GM23248 (cell line): ENCODE measurements around the gene PGAP2. TPM values are rescaled to one million over a fixed set of nuclear protein-coding genes. Genes with fewer than 3 reads are reported as not detected.

Source experiments
- DNase-seq: peaks from one replicate; pipeline ENCODE4 v3.0.0-alpha.2; 2015
- H2AFZ ChIP-seq: fragments of 200-600 bp; sonication (generic); 2 replicates; pipeline ENCODE4 v1.6.1; 2016; ENCODE audit warnings: antibody characterized with exemption
- H3F3A ChIP-seq: fragments of 200-600 bp; sonication (generic); 2 replicates; pipeline ENCODE4 v1.6.1; 2016; ENCODE audit warnings: mild to moderate bottlenecking, antibody characterized with exemption, mixed run types; ENCODE audit not compliant: insufficient read depth
- H3K27ac ChIP-seq: fragments of 200-600 bp; sonication (generic); 2 replicates; pipeline ENCODE4 v1.5.1; 2016; ENCODE audit warnings: mild to moderate bottlenecking
- H3K27me3 ChIP-seq: fragments of 200-600 bp; sonication (generic); replicated peaks from 2 replicates; pipeline ENCODE4 v1.6.1; 2016; ENCODE audit warnings: mild to moderate bottlenecking; ENCODE audit not compliant: insufficient read depth
- H3K36me3 ChIP-seq: fragments of 200-600 bp; sonication (generic); 2 replicates; pipeline ENCODE4 v1.6.1; 2016; ENCODE audit warnings: low read depth, mild to moderate bottlenecking
- H3K4me1 ChIP-seq: fragments of 200-600 bp; sonication (generic); 2 replicates; pipeline ENCODE4 v1.6.1; 2016; ENCODE audit warnings: mild to moderate bottlenecking; ENCODE audit not compliant: insufficient read depth
- H3K4me2 ChIP-seq: fragments of 200-600 bp; sonication (generic); one replicate; pipeline ENCODE4 v1.6.1; 2016; ENCODE audit warnings: mild to moderate bottlenecking; ENCODE audit not compliant: unreplicated experiment
- H3K4me3 ChIP-seq: fragments of 200-600 bp; sonication (generic); 2 replicates; pipeline ENCODE4 v1.5.1; 2016; ENCODE audit warnings: mild to moderate bottlenecking
- H3K79me2 ChIP-seq: fragments of 200-600 bp; sonication (generic); 2 replicates; pipeline ENCODE4 v1.6.1; 2016; ENCODE audit warnings: mild to moderate bottlenecking; ENCODE audit not compliant: insufficient read depth
- H3K9ac ChIP-seq: fragments of 200-600 bp; sonication (generic); 2 replicates; pipeline ENCODE4 v1.6.1; 2016; ENCODE audit warnings: mild to moderate bottlenecking
- H3K9me2 ChIP-seq: fragments of 200-600 bp; sonication (generic); 2 replicates; pipeline ENCODE4 v1.6.1; 2016; ENCODE audit warnings: mixed run types, mild to moderate bottlenecking, moderate library complexity; ENCODE audit not compliant: insufficient read depth
- H3K9me3 ChIP-seq: fragments of 200-600 bp; sonication (generic); one replicate; pipeline ENCODE4 v1.6.1; 2017; ENCODE audit warnings: low read depth
- H4K20me1 ChIP-seq: fragments of 200-600 bp; sonication (generic); 2 replicates; pipeline ENCODE4 v1.6.0; 2016; ENCODE audit not compliant: insufficient read depth
- EZH2 ChIP-seq: fragments of 200-600 bp; sonication (generic); IDR thresholded peaks from 2 replicates; pipeline ENCODE4 v1.6.1; 2018; ENCODE audit warnings: antibody characterized with exemption, mild to moderate bottlenecking; ENCODE audit not compliant: insufficient read depth, poor library complexity, severe bottlenecking
- EZH2phosphoT487 ChIP-seq: fragments of 200-600 bp; sonication (generic); IDR thresholded peaks from 2 replicates; pipeline ENCODE4 v1.6.1; 2018; ENCODE audit warnings: antibody characterized with exemption, moderate library complexity, mild to moderate bottlenecking, low read depth; ENCODE audit not compliant: insufficient read depth
- WGBS, 2 experiments: methylation state at CpG; one replicate each; pipeline ENCODE4 v1.1.6; 2015 to 2017; ENCODE audit warnings: low lambda C conversion rate in 2 of 2, low coverage in 1 of 2; ENCODE audit errors: missing lambda C conversion rate in 2 of 2; 5-methylcytosine and 5-hydroxymethylcytosine counted together
- in situ Hi-C: fragments of 300-500 bp; cut with MboI; formaldehyde crosslinking; loops from 2 replicates; pipeline ENCODE4 v1.15.0; 2020
- polyA plus RNA-seq: library from polyadenylated mRNA; unstranded; fragments of >200 nt; fragmentation: Nextera tagmentation; extraction: Ambion mirVana; gene quantifications from 2 replicates; pipeline ENCODE4 v1.2.1, GENCODE V29; 2016
- total RNA-seq: library from RNA; depleted of rRNA; stranded (reverse); fragments of >200 nt; shearing (Covaris generic); gene quantifications from 2 replicates; pipeline ENCODE4 v1.2.3, GENCODE V29; 2014

The PGAP2 gene
- total and polyA plus RNA-seq, 2 experiments from 2014 or later = 14.7 to 19.0 TPM

DNA sequence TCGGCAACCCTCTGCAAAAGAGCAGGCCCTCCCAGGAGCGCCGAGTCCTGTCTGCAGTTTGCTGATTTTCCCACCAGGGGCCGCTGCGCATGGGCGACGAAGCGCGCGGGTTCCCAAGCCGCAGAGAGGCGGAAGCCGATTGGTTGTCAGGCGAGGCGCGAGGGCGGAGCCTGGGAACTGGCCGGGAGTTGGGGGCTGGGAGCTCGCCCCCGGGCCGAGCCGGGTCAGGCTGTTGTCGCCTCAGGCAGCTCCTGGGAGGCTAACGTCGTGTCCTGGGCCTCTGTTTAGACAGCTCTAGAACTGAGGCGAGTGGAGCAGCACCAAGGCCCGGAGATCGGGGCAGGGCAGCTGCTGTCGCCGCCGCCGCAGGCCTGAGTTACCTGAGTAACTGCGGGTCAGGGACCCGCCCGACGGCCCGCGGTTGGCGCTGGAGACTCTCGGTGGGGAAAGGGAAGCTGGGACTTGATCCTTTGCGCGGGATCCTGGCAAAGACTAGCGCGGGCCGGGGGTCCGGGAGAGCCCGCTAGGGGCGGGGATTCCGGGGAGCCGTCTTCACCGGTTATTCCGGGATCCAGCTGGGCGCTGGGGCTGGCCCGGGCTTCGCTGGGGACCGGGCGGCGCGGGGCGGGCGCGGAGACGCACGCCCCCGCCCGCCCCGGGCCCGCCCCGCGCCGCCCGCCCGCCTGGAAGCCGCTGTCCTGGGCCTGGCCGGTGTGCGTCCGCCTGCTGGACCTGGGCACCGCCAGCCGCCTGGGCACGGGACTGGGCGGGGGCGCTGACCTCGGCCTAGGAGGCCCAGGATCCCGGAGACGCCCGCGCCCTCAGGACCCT, 46.8 kb downstream of the PGAP2 start, which contains the start of gene STIM1:
Gene STIM1, plus strand, starts transcription at position 688 of the 831 bp plus-strand sequence. CDS start 607 bp downstream, outside the sequence.
- Histone ChIP-seq H4K20me1 (no peaks in the 10 kb centered on the region), H3K79me2 (peaks cover 46% of the 10 kb centered on the region), H3K4me2 (peak within 1 kb of the TSS; percentile 92), H3K9ac (peak within 1 kb of the TSS; percentile 89), H3K9me3 (no peaks in the 10 kb centered on the region), H3K4me3 (peak within 1 kb of the TSS; percentile 89), H2AFZ (peak within 1 kb of the TSS; percentile 93), H3K4me1 (peaks cover 17% of the 10 kb centered on the region), H3K36me3 (no peaks in the 10 kb centered on the region), H3F3A (no peaks in the 10 kb centered on the region), H3K27me3 (no peaks in the 10 kb centered on the region), H3K9me2 (no peaks in the 10 kb centered on the region), H3K27ac (peak within 1 kb of the TSS; percentile 72)
- 0 to 1% methylated on average over 55 to 56 of the region's 87 CpGs for WGBS, 2 experiments
- in situ Hi-C loops = no loop called here
- peak; percentile 97 for DNase-seq
- TF ChIP-seq EZH2phosphoT487 (no peak), EZH2 (no peak)

DNA sequence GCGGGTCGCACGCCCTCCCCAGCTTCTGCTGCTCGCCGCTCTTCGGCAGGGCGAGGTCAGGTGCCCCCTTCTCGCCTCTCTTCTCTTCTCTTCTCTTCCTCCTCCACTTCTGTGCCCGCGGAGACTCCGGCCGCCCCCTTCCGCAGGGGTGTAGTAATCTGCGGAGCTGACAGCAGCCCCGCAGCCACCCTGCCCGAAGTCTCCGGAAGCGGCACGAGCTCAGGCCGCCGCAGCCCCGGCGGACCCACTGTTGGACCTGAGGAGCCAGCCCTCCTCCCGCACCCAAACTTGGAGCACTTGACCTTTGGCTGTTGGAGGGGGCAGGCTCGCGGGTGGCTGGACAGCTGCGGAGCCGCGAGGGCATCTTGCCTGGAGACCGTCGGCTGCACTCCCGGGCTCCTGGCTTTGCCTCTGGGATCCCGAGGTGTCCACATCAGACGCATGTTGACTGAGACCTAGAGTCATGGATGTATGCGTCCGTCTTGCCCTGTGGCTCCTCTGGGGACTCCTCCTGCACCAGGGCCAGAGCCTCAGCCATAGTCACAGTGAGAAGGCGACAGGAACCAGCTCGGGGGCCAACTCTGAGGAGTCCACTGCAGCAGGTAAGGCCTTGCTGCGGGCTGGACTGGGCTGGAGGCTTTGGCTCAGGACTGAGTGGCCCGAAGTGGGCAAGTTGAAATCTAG, 47.6 kb downstream of the PGAP2 start:
- Histone ChIP-seq H3K27ac (no peak overlapping the region), H3K9me3 (no peaks in the 10 kb centered on the region), H3K9ac (peak overlapping the region; percentile 89), H3K36me3 (no peaks in the 10 kb centered on the region), H4K20me1 (no peaks in the 10 kb centered on the region), H3K4me1 (peaks cover 17% of the 10 kb centered on the region), H3K4me2 (peak overlapping the region; percentile 92), H2AFZ (peak overlapping the region; percentile 93), H3K27me3 (no peaks in the 10 kb centered on the region), H3F3A (no peaks in the 10 kb centered on the region), H3K4me3 (peak overlapping the region; percentile 89), H3K79me2 (peaks cover 53% of the 10 kb centered on the region), H3K9me2 (no peaks in the 10 kb centered on the region)
- TF ChIP-seq EZH2phosphoT487 (no peak), EZH2 (no peak)
- WGBS, 2 experiments = 2 to 3% methylated on average over 34 to 40 of the region's 40 CpGs
- peak; percentile 61 for DNase-seq
- in situ Hi-C loops = no loop called here

DNA sequence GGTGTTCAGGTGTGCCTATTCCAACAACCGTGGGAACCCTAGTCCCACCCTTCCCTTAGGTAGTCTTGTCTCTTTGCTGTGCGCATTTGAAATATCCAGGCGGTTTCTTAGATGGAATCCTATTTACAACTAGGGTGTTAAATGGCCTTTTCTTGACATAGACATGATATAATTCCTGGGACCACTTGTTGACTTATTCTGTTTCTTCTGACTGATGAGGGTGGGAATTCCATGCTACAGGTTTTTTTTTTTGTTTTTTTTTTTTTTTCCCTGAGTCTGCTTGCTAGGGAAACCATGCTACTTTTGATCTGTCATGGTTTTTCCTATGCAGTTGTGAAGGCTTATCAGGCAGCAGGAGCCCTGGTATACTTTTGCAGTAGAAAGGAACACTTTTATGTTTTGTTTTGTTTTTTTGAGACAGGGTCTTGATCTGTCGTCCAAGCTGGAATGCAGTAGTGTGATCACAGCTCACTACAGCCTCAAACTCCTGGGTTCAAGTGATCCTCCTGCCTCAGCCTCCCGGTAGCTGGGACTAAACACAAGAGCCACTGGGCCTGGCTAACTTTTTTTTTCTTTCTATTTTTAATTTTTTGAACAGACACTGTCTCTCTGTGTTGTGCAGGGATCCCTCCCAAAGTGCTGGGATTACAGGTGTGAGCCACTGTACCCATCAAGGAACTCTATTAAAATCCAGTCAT, 48.6 kb downstream of the PGAP2 start:
- H2AFZ ChIP-seq = no peak overlapping the region
- H3K9ac ChIP-seq = no peak overlapping the region
- 70 to 74% methylated on average over 5 of the region's 5 CpGs for WGBS, 2 experiments
- no peaks in the 10 kb centered on the region for H3F3A ChIP-seq
- H3K9me3 ChIP-seq = no peaks in the 10 kb centered on the region
- TF ChIP-seq EZH2 = no peak
- no peak for TF ChIP-seq EZH2phosphoT487
- H3K36me3 ChIP-seq = no peaks in the 10 kb centered on the region
- no peak for DNase-seq
- peaks cover 17% of the 10 kb centered on the region for H3K4me1 ChIP-seq
- peaks cover 64% of the 10 kb centered on the region for H3K79me2 ChIP-seq
- no peaks in the 10 kb centered on the region for H3K9me2 ChIP-seq
- in situ Hi-C loops = no loop called here
- H3K4me3 ChIP-seq = peak overlapping the region; percentile 89
- H3K27ac ChIP-seq = no peak overlapping the region
- H3K27me3 ChIP-seq = no peaks in the 10 kb centered on the region
- H4K20me1 ChIP-seq = no peaks in the 10 kb centered on the region
- peak overlapping the region; percentile 92 for H3K4me2 ChIP-seq

DNA sequence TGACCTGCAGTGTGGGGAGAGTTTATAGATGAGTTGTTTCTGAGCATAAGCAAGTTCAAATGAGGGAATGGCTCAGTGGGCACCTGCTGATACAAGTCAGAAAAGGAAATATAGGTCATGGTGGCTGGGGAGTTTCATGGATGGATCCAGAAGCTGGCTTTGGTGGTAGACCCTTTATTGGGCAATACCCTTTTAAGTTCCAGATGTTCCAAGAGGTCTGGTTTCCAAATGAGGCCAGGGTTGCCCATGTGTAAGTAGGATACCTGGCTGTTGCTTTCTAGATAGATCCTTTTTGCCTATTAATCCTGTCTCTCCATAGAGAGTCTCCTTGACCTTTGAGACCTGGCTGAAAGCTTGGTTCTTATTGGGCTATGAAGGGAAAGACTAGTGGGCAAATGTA, 49.3 kb downstream of the PGAP2 start:
- DNase-seq = no peak
- H3K4me1 ChIP-seq = peaks cover 17% of the 10 kb centered on the region
- no peak overlapping the region for H3K9ac ChIP-seq
- TF ChIP-seq EZH2 = no peak
- TF ChIP-seq EZH2phosphoT487 = no peak
- H4K20me1 ChIP-seq = no peaks in the 10 kb centered on the region
- no peaks in the 10 kb centered on the region for H3K9me2 ChIP-seq
- no peaks in the 10 kb centered on the region for H3K9me3 ChIP-seq
- H3K4me2 ChIP-seq = no peak overlapping the region
- H2AFZ ChIP-seq = no peak overlapping the region
- in situ Hi-C loops = no loop called here
- H3K4me3 ChIP-seq = peak overlapping the region; percentile 10; the same call in 1 of the 2 replicates
- H3K79me2 ChIP-seq = peaks cover 70% of the 10 kb centered on the region
- no peak overlapping the region for H3K27ac ChIP-seq
- no peaks in the 10 kb centered on the region for H3K27me3 ChIP-seq
- no peaks in the 10 kb centered on the region for H3K36me3 ChIP-seq
- H3F3A ChIP-seq = no peaks in the 10 kb centered on the region
